GM21381 (cell line): Measurements from ENCODE around the gene RPS19.

Source experiments
- ATAC-seq: cut with Tn5 transposase; IDR thresholded peaks from one replicate; pipeline ENCODE4 v1.9.1; 2021; ENCODE audit warnings: mild to moderate bottlenecking, moderate library complexity; ENCODE audit not compliant: unreplicated experiment

The RPS19 gene

GRCh38 chr19:41859618-41860418 lies at the start of gene RPS19:
TSS of gene RPS19 (plus strand) at chr19:41860255. CDS start at chr19:41860775, 520 bp downstream.
- ATAC-seq = peak; percentile 77

- ATAC-seq = no peak
These were observed 49.8 kb upstream of the RPS19 start for GRCh38 chr19:41810301-41810700.

- no peak for ATAC-seq
These were observed 49.0 kb upstream of the RPS19 start for GRCh38 chr19:41811036-41811435.

- no peak for ATAC-seq
These were observed 48.1 kb upstream of the RPS19 start for GRCh38 chr19:41811981-41812380.

- no peak for ATAC-seq
These were observed 46.1 kb upstream of the RPS19 start for GRCh38 chr19:41813911-41814310.

- no peak for ATAC-seq
These were observed 44.8 kb upstream of the RPS19 start for GRCh38 chr19:41815301-41815700.

GRCh38 chr19:41816761-41817160 lies 43.3 kb upstream of the RPS19 start:
- ATAC-seq = no peak

- no peak for ATAC-seq
These were observed 38.9 kb upstream of the RPS19 start for GRCh38 chr19:41821003-41821735.

- ATAC-seq = no peak
These were observed 21.9 kb upstream of the RPS19 start for GRCh38 chr19:41837981-41838708.

- ATAC-seq = no peak
These were observed 20.8 kb upstream of the RPS19 start for GRCh38 chr19:41839211-41839610.

- no peak for ATAC-seq
These were observed 16.7 kb upstream of the RPS19 start for GRCh38 chr19:41843371-41843770.

- no peak for ATAC-seq
These were observed 15.5 kb upstream of the RPS19 start, which contains the start of gene LYPD4 for GRCh38 chr19:41844601-41845000. TSS of gene LYPD4 (minus strand) at chr19:41844683. CDS start at chr19:41839285, 5,398 bp downstream.

- ATAC-seq = no peak
These were observed 15.2 kb upstream of the RPS19 start, which contains the start of gene DMRTC2 for GRCh38 chr19:41845001-41845050. TSS of gene DMRTC2 (plus strand) at chr19:41845042. CDS start at chr19:41847429, 2,387 bp downstream.

- no peak for ATAC-seq
These were observed 14.9 kb upstream of the RPS19 start for GRCh38 chr19:41845051-41845590.

- ATAC-seq = no peak
These were observed 12.5 kb upstream of the RPS19 start for GRCh38 chr19:41847351-41848105.

- no peak for ATAC-seq
These were observed 11.4 kb upstream of the RPS19 start for GRCh38 chr19:41848666-41849065.

- ATAC-seq = no peak
These were observed 11.0 kb upstream of the RPS19 start for GRCh38 chr19:41849067-41849466.

GRCh38 chr19:41850381-41850780 lies 9.7 kb upstream of the RPS19 start:
- no peak for ATAC-seq

- ATAC-seq = no peak
These were observed 8.6 kb upstream of the RPS19 start for GRCh38 chr19:41851456-41851855.

- no peak for ATAC-seq
These were observed 6.7 kb upstream of the RPS19 start for GRCh38 chr19:41853344-41853743.

- no peak for ATAC-seq
These were observed 6.3 kb upstream of the RPS19 start for GRCh38 chr19:41853768-41854167.
